ENCODE results near the gene DENND1A.

Gene DENND1A

DNA sequence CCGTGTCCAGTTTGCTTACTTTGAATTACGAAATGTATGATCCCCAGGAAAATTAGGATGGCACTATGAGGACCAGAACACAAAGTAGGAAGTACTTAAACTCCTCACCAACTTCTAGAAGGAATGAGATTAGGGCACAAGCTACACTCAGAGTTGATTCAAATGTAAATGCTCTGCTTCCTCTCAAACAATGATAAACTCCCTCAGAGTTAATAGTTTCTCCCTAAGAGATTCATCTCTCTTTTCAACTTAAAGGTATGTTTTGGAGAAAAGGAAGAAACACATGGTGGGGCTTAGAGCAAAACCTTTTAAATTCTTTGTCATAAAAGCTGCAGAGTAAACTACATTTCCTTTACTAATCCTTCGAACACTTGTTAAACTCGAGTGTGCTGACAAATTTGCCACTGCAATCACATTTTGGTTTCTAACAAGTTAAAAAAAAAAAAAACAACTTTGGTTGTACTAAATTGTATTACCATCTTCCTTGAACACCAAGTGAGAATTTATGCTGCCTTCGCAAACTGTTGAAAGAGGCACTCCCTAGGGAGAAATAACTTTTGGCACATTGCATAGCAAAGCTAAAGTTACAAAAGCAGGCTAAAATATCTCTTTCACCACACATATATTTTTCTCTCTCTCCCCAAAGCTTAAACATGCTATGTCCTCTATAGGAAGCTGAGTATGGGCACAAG lies 66.6 kb downstream of the DENND1A start:
- peak overlapping the region; percentile 66; the same call in 1 of the 2 replicates for H3K9ac ChIP-seq (ENCODE audit: low read depth, low read length)
- peak overlapping the region; percentile 35 for H3K4me3 ChIP-seq (ENCODE audit: low read length)
- 6% methylated on average over 5 of the region's 5 CpGs for WGBS
- no peaks in the 10 kb centered on the region for H3K36me3 ChIP-seq (ENCODE audit: insufficient read depth, low read length)
- H3K27me3 ChIP-seq (ENCODE audit: insufficient read depth, low read length): peaks cover 82% of the 10 kb centered on the region
- H3K9me3 ChIP-seq (ENCODE audit: insufficient read depth, low read depth, low read length): no peaks in the 10 kb centered on the region
- H3K27ac ChIP-seq (ENCODE audit: low read depth, low read length): peak overlapping the region; percentile 95
- H3K4me1 ChIP-seq (ENCODE audit: insufficient read depth, low read length): peaks cover 93% of the 10 kb centered on the region

DNA sequence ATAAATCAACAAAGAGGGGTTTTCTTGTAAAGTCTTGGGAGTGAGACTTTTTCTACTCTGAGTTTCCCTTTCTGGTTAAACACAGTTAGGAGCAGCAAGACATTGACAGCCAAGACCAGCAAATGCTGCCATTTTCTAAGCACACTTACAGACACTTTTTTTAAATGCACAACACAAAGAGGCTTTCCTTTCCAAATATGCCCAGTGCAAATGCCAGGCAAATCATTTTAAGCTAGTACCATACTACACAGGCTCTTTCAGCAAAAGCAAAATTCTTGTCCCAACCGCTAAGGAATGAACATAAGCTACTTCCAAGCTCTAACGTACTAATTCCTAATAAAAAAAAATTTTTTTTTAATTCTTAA lies 68.2 kb downstream of the DENND1A start:
- peaks cover 78% of the 10 kb centered on the region for H3K4me1 ChIP-seq (ENCODE audit: insufficient read depth, low read length)
- H3K36me3 ChIP-seq (ENCODE audit: insufficient read depth, low read length): no peaks in the 10 kb centered on the region
- H3K27ac ChIP-seq (ENCODE audit: low read depth, low read length): 0 out of 2 replicates have a peak overlapping the region, but pooled peaks have one; percentile 30
- no peak overlapping the region for H3K9ac ChIP-seq (ENCODE audit: low read depth, low read length)
- H3K27me3 ChIP-seq (ENCODE audit: insufficient read depth, low read length): peaks cover 80% of the 10 kb centered on the region
- WGBS: 78% methylated on average over 2 of the region's 2 CpGs
- H3K4me3 ChIP-seq (ENCODE audit: low read length): no peak overlapping the region
- no peaks in the 10 kb centered on the region for H3K9me3 ChIP-seq (ENCODE audit: insufficient read depth, low read depth, low read length)

- H3K9me3 ChIP-seq (ENCODE audit: insufficient read depth, low read depth, low read length): no peaks in the 10 kb centered on the region
- H3K4me1 ChIP-seq (ENCODE audit: insufficient read depth, low read length): peaks cover 73% of the 10 kb centered on the region
- 6% methylated on average over 2 of the region's 2 CpGs for WGBS
- peak overlapping the region; percentile 30; the same call in 1 of the 2 replicates for H3K27ac ChIP-seq (ENCODE audit: low read depth, low read length)
- no peak overlapping the region for H3K9ac ChIP-seq (ENCODE audit: low read depth, low read length)
- H3K4me3 ChIP-seq (ENCODE audit: low read length): no peak overlapping the region
- H3K27me3 ChIP-seq (ENCODE audit: insufficient read depth, low read length): peaks cover 80% of the 10 kb centered on the region
- H3K36me3 ChIP-seq (ENCODE audit: insufficient read depth, low read length): no peaks in the 10 kb centered on the region
Measured at GRCh38 chr9:123861086-123861755, 68.7 kb downstream of the DENND1A start.

DNA sequence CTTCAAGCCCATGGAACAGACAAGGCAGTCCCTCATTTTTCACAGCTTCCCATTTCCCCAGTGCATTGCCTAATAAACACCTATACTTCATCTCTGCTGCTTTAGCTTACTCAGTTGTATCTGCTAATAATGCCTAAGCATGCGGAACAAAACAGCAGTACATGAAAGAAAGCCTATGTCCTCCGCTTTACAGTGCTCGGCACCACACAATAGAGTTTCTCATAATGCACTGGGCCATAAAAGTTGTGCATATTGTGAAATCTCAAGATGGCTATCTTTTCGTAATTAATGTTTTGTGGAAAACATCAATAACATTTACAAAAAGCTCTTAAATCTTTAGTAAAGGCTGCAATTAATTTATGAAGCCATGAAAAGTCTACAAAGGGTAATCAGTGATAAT lies 69.3 kb downstream of the DENND1A start:
- 78% methylated on average over 3 of the region's 4 CpGs for WGBS
- Histone ChIP-seq H3K4me3 (ENCODE audit: low read length) (no peak overlapping the region), H3K9me3 (ENCODE audit: insufficient read depth, low read depth, low read length) (no peaks in the 10 kb centered on the region), H3K27me3 (ENCODE audit: insufficient read depth, low read length) (peaks cover 77% of the 10 kb centered on the region), H3K4me1 (ENCODE audit: insufficient read depth, low read length) (peaks cover 67% of the 10 kb centered on the region), H3K36me3 (ENCODE audit: insufficient read depth, low read length) (no peaks in the 10 kb centered on the region), H3K27ac (ENCODE audit: low read depth, low read length) (peak overlapping the region; percentile 4; the same call in 1 of the 2 replicates), H3K9ac (ENCODE audit: low read depth, low read length) (no peak overlapping the region)

DNA sequence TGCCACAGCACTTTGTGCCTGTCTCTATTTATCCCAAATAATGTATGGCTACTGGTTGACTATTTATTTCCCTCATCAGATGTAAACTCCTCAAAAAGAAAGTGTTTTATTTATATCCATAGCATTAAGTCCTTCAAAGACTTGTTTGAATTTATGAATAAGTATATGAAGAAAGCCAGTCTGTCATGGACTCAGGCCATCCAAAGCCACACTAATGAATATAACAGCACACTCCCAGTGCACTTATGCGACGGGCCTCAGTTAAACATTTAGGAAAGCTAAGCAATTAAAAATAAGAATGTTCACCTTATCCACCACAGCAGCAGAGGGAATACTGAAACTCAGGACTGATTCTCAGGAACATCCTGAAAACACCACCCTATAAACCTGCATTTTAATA lies 77.5 kb downstream of the DENND1A start:
- H3K27ac ChIP-seq (ENCODE audit: low read depth, low read length): peak overlapping the region; percentile 79; the same call in 1 of the 2 replicates
- H3K27me3 ChIP-seq (ENCODE audit: insufficient read depth, low read length): peaks cover 17% of the 10 kb centered on the region; the same call in 1 of the 2 replicates
- H3K9ac ChIP-seq (ENCODE audit: low read depth, low read length): no peak overlapping the region
- H3K36me3 ChIP-seq (ENCODE audit: insufficient read depth, low read length): peaks cover 4% of the 10 kb centered on the region; the same call in 1 of the 2 replicates
- H3K4me3 ChIP-seq (ENCODE audit: low read length): no peak overlapping the region
- peaks cover 6% of the 10 kb centered on the region for H3K9me3 ChIP-seq (ENCODE audit: insufficient read depth, low read depth, low read length)
- 93% methylated on average over 2 of the region's 2 CpGs for WGBS
- H3K4me1 ChIP-seq (ENCODE audit: insufficient read depth, low read length): peaks cover 24% of the 10 kb centered on the region

DNA sequence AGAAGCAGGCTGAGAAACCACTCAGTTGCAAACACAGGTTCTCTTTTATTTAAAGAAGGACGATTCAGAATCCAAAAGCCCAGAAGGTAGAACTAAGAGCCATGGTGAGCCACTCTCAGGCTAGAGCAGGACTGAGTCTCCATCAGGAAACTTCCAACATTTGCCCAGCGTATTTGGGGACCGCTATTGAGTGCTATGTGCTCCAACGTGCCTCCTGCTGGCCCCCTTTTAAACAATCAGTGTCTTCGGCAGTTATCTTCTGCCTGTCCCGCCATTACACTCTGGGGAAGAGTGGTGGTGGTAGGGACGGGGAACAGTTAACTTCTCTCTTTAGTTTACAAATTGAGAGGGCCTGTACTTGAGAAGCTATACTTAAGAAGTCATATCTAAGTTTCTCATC lies 78.1 kb downstream of the DENND1A start:
- peak overlapping the region; percentile 79; the same call in 1 of the 2 replicates for H3K27ac ChIP-seq (ENCODE audit: low read depth, low read length)
- peaks cover 7% of the 10 kb centered on the region; the same call in 1 of the 2 replicates for H3K36me3 ChIP-seq (ENCODE audit: insufficient read depth, low read length)
- H3K9ac ChIP-seq (ENCODE audit: low read depth, low read length): no peak overlapping the region
- H3K9me3 ChIP-seq (ENCODE audit: insufficient read depth, low read depth, low read length): peaks cover 12% of the 10 kb centered on the region
- peaks cover 13% of the 10 kb centered on the region; the same call in 1 of the 2 replicates for H3K27me3 ChIP-seq (ENCODE audit: insufficient read depth, low read length)
- H3K4me3 ChIP-seq (ENCODE audit: low read length): no peak overlapping the region
- H3K4me1 ChIP-seq (ENCODE audit: insufficient read depth, low read length): peaks cover 24% of the 10 kb centered on the region
- 23% methylated on average over 7 of the region's 7 CpGs for WGBS

DNA sequence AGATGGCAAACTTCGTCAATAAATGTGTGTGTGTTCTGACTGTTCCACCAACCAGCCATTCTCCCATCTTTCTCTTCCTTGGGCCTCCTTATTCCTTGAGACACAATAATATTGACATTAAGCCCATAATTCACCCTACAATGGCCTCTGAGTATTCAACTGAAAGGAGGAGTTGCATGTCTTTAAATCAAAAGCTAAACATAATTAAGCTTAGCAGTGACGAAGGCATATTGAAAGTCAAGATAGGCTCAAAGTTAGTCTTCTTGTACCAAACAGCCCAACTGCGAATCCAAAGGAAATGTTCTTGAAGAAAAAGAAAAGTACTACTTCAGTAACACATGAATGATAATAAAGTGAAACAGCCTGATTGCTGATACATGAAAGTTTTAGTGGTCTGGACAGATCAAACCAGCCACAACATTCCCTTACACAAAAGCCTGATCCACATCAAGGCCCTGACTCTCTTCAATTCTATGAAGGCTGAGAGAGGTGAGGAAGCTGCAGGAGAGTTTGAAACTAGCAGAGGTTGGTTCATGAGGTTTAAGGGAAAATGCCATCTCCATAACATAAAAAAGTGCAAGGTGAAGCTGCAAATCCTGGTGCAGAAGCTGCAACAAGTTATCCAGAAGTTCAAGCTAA lies 81.4 kb downstream of the DENND1A start:
- Histone ChIP-seq H3K9ac (ENCODE audit: low read depth, low read length) (no peak overlapping the region), H3K27ac (ENCODE audit: low read depth, low read length) (no peak overlapping the region), H3K9me3 (ENCODE audit: insufficient read depth, low read depth, low read length) (peaks cover 31% of the 10 kb centered on the region), H3K36me3 (ENCODE audit: insufficient read depth, low read length) (peaks cover 7% of the 10 kb centered on the region; the same call in 1 of the 2 replicates), H3K27me3 (ENCODE audit: insufficient read depth, low read length) (no peaks in the 10 kb centered on the region), H3K4me1 (ENCODE audit: insufficient read depth, low read length) (peaks cover 24% of the 10 kb centered on the region), H3K4me3 (ENCODE audit: low read length) (no peak overlapping the region)
- WGBS: 98% methylated on average over 3 of the region's 3 CpGs

GRCh38 chr9:123846966-123847365 lies 83.0 kb downstream of the DENND1A start:
- Histone ChIP-seq H3K9ac (ENCODE audit: low read depth, low read length) (no peak overlapping the region), H3K27ac (ENCODE audit: low read depth, low read length) (no peak overlapping the region), H3K36me3 (ENCODE audit: insufficient read depth, low read length) (peaks cover 7% of the 10 kb centered on the region; the same call in 1 of the 2 replicates), H3K4me1 (ENCODE audit: insufficient read depth, low read length) (peaks cover 16% of the 10 kb centered on the region), H3K27me3 (ENCODE audit: insufficient read depth, low read length) (no peaks in the 10 kb centered on the region), H3K9me3 (ENCODE audit: insufficient read depth, low read depth, low read length) (peaks cover 32% of the 10 kb centered on the region), H3K4me3 (ENCODE audit: low read length) (no peak overlapping the region)

GRCh38 chr9:123843703-123844102 lies 86.2 kb downstream of the DENND1A start:
- Histone ChIP-seq H3K27me3 (ENCODE audit: insufficient read depth, low read length) (no peaks in the 10 kb centered on the region), H3K4me3 (ENCODE audit: low read length) (no peak overlapping the region), H3K4me1 (ENCODE audit: insufficient read depth, low read length) (peaks cover 11% of the 10 kb centered on the region), H3K9ac (ENCODE audit: low read depth, low read length) (no peak overlapping the region), H3K36me3 (ENCODE audit: insufficient read depth, low read length) (peaks cover 7% of the 10 kb centered on the region; the same call in 1 of the 2 replicates), H3K9me3 (ENCODE audit: insufficient read depth, low read depth, low read length) (peaks cover 32% of the 10 kb centered on the region), H3K27ac (ENCODE audit: low read depth, low read length) (no peak overlapping the region)
- 100% methylated on average over 4 of the region's 4 CpGs for WGBS

DNA sequence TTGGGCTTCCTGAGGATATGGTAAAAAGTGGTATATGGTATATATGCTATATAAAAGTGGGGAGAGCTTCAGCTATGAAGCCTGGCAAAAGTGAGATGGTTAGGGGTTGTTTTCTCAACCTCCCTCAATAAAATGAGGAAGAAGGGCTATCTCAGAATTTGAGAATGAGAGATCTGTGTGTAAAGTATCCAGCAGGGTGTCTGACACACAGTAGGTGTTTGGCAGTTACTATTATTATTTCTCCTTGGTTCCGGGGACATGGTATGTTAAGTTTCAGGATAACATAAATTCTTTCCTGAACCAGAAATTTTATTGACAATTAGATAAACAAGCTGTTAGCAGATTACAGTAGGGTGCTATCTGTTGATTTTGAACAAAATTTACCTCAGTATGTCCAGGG lies 94.1 kb downstream of the DENND1A start:
- no peak overlapping the region for H3K27ac ChIP-seq (ENCODE audit: low read depth, low read length)
- WGBS: no CpG with 5 or more reads among the region's 1 CpG
- H3K9ac ChIP-seq (ENCODE audit: low read depth, low read length): no peak overlapping the region
- no peaks in the 10 kb centered on the region for H3K9me3 ChIP-seq (ENCODE audit: insufficient read depth, low read depth, low read length)
- peaks cover 48% of the 10 kb centered on the region for H3K4me1 ChIP-seq (ENCODE audit: insufficient read depth, low read length)
- no peaks in the 10 kb centered on the region for H3K36me3 ChIP-seq (ENCODE audit: insufficient read depth, low read length)
- H3K27me3 ChIP-seq (ENCODE audit: insufficient read depth, low read length): no peaks in the 10 kb centered on the region
- no peak overlapping the region for H3K4me3 ChIP-seq (ENCODE audit: low read length)
